ELF-1 (cell line): ENCODE results near the gene CFAP97D2.
A peak's percentile ranks its signal among the peaks of the same experiment; 100 is the strongest.
"Not testable (repeated sequence)": the region's sequence is repeated elsewhere in the genome, so short reads cannot be mapped to it uniquely, and the experiment has no call there.

Experiments used
- DNase-seq: peaks from one replicate; pipeline ENCODE4 v3.0.0-alpha.2; 2016; ENCODE audit warnings: low read depth, low spot score

CFAP97D2 gene

DNA sequence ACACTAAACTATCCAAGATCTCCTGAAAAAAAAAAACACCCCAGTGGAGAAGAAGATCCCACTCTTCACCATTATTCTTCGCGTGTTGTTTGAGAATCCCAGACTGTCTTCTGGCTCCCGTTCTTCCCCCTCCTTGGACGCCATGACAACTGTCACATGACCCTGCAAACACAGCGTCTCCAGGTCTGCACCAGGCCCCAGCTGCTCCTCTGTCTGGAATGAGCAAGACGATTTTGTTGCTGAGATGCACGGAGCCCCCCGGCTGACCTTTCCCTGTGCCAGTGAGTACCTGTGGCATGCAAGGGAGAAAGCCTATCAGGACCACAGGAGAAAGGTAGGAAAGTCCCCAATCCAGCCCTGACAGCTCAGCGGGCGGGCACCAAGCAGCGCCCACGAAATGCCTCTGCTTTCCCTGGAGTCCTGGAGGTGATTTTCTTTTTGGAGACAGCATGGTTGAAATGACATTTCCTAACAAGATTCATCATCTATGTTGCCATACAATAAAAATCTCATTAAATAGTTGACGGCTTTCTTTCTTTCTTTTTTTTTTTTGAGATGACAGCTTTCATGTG lies at the start of gene CFAP97D2:
CFAP97D2 (plus strand) TSS at position 171 of the 572 bp plus-strand sequence; CDS start at position 245, 74 bp downstream.
- DNase-seq = no peak

DNA sequence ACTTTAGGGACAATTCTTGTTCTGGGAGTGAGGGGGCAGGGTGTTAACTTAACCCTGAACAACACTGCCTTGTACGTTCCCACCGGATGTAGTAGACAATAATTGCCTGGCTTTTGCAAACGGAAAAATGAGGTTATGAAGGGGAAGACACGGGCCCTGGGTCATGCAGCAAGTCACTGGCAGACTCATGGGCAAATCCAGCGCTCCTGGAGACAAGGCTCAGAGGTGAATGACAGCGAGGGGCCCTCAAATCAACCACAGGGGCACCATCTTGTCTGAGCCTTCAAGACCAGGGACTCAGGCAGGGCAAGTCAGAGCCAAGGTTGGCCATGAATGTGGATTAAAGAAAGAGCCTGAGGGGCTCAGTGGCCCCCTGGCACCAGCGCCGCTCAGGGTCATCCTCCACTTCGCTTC lies 49.4 kb upstream of the CFAP97D2 start:
- DNase-seq = no peak

GRCh38 chr13:114130131-114130836 lies 48.8 kb upstream of the CFAP97D2 start:
- peak; percentile 67 for DNase-seq

GRCh38 chr13:114130837-114131582 lies 48.0 kb upstream of the CFAP97D2 start:
- peak; percentile 84 for DNase-seq

DNA sequence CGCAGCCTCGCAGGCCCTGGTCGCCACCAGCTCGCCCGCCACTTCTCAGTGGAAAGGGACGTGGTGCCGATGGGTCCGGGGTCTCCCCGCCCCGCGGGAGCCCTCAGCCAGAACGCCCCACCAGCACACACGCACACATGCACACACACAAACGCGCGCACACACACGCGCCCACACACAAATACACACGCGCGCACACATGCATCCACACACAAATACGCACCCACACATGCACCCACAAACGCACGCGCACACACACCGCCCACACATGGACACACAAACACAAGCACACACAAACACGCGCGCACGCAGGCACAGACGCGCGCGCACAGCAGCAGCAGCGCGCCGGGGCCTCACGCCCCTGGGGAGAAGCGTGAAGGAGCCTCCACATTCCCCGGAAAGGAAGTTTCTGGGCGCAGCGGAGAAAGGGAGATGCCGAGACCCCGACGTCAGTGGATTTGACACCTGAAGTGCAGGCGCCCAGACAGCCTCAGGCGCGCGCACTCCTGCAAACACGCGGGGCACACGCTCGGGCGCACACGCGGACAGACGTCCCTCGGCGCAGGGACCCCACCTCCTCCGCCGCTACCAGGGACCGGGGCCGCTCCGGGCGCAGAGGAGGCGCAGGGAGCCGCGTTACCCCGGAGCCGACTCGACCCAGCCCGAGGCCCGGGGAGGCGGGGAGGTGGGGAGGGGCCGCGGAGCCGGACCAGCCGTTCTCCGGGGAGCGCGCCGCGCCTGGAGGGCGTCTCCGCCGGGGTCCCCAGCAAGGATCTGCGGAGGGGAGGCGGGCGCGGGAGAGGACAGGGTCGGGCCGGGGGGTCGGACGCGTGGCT lies 47.3 kb upstream of the CFAP97D2 start:
- peak; percentile 25 for DNase-seq

GRCh38 chr13:114132419-114133121 lies 46.5 kb upstream of the CFAP97D2 start, which contains the start of gene RASA3:
Gene RASA3 (minus strand): TSS chr13:114132623. CDS start chr13:114132489, 134 bp downstream.
- peak; percentile 74 for DNase-seq

DNA sequence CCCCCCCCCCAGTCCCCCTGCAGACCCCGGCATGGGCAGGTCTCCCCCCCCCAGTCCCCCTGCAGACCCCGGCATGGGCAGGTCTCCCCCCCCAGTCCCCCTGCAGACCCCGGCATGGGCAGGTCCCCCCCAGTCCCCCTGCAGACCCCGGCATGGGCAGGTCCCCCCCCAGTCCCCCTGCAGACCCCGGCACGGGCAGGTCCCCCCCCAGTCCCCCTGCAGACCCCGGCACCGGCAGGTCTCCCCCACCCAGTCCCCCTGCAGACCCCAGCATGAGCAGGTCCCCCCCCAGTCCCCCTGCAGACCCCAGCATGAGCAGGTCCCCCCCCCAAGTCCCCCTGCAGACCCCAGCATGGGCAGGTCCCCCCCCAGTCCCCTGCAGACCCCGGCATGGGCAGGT lies 45.9 kb upstream of the CFAP97D2 start:
- DNase-seq = not testable (repeated sequence)

DNA sequence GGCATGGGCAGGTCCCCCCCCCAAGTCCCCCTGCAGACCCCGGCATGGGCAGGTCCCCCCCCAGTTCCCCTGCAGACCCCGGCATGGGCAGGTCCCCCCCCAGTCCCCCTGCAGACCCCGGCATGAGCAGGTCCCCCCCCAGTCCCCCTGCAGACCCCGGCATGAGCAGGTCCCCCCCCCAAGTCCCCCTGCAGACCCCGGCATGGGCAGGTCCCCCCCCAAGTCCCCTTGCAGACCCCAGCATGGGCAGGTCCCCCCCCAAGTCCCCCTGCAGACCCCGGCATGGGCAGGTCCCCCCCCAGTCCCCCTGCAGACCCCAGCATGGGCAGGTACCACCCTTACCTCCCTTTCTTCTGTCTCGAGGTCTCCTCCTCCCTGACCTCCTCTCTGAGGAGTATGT lies 45.5 kb upstream of the CFAP97D2 start:
- not testable (repeated sequence) for DNase-seq

- DNase-seq = no peak
Measured at GRCh38 chr13:114134111-114134943, 44.7 kb upstream of the CFAP97D2 start.

- no peak for DNase-seq
Measured at GRCh38 chr13:114134944-114135610, 44.0 kb upstream of the CFAP97D2 start.

- DNase-seq = no peak
Measured at GRCh38 chr13:114135731-114136171, 43.3 kb upstream of the CFAP97D2 start.

DNA sequence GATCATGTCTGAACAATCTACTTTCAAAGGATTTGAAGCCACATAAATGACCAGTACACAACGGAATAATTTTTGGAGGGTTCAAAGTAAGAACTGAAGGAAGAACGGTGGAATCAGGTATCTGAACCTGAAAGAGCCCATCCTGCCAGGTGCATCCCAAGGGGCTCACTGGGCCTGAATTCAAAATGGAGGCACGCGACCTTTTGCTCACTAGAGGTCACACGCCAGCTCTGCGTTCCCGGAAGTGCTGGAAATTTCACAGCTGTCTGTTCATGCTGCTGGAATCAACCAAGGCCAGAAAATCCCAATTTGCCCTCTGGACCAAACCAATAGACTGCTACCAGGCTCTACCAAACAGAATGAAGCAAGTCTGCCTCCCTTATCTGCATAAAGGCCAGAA lies 42.5 kb upstream of the CFAP97D2 start:
- no peak for DNase-seq

DNA sequence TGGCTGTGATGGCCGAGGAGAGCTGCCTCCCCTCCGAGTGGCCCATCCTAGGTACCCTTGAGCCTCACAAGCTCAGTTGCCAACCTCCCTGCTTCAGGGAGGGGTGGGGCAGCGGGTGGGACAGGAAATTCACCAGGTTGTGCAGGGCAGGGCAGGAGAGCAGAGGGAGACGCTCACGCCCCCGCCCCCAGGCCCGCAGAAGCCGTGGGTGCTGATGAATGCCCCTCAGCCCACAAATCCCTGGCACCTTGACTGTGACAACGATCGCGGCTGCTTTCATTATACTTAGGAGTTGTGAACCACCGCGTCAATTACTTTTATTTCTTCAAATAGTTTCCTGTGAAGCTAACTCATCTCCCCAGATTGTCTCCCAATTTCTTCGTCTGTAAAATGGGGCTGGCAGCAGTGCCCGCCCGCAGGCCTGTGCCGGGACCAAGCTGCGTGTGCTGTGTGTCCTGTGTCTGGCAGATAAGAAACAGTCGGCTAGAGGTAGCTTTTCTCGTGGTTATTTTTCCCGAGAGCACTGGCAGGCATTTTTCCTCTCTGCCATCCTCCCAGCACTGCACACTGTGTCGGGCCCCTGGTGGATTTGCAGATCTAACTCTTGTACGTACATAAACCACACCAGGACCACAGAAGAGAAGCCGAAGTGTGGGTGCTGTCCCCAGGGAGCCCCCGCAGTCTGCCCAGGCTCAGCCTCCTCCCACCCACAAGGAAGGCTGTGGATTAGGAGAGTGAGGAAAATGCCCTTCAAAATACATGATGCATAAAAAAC lies 38.7 kb upstream of the CFAP97D2 start:
- no peak for DNase-seq

GRCh38 chr13:114140906-114141250 lies 38.2 kb upstream of the CFAP97D2 start:
- DNase-seq = peak; percentile 3

DNA sequence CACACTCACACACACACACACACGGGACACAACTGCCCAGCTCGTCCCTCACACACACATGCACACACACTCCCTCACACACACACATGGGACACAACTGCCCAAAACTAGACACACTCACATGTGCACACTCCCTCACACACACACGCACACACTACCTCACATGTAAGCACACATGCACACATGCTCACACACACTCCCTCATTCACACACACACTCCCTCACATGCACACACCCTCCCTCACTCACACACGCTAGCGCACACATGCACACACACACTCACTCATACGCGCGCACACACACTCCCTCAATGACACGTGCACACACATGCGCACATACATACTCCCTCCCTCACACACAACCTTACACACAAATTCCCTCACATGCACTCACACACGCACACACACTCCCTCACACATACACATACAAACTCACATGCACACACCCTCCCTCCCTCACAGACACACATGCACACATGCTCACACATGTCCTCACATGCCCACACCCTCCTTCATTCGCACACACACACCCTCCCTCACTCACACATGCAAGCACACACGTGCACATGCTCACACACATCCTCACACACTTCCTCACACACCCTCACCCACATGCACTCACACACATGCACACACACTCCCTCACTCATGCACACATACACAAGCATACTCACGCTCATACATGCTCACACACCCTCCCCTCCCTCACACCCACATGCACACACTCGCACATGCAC lies 37.6 kb upstream of the CFAP97D2 start:
- no peak for DNase-seq

GRCh38 chr13:114142137-114142550 lies 36.9 kb upstream of the CFAP97D2 start:
- DNase-seq = no peak

GRCh38 chr13:114142640-114143490 lies 36.2 kb upstream of the CFAP97D2 start:
- peak; percentile 4 for DNase-seq
